Adrenal gland (tissue), 12 donors: ENCODE data around the gene AFMID. TPM values are rescaled to one million over a fixed set of nuclear protein-coding genes. Genes with fewer than 3 reads are reported as not detected.
"Not testable (repeated sequence)": the region's sequence is repeated elsewhere in the genome, so short reads cannot be mapped to it uniquely, and the experiment has no call there.

ENCODE experiments used
- DNase-seq, 7 donors: peaks; one replicate each; pipeline ENCODE4 v3.0.0-alpha.2; 2019 to 2020
- H3K27ac ChIP-seq, 5 donors: fragments of 200-600 bp; sonication (generic) in 4 of 5; 1 replicate in 3 of 5; 2 replicates in 2 of 5; pipeline versions ENCODE4 v1.5.1 to v1.8.0; 2016 to 2020; ENCODE audit warnings: mild to moderate bottlenecking in 1 of 5
- H3K27me3 ChIP-seq: fragments of 200-600 bp; 2 replicates; pipeline ENCODE4 v1.8.0; 2021
- H3K36me3 ChIP-seq, 2 donors: fragments of 200-600 bp; replicated peaks in 1 of 2; 1 replicate in 1 of 2; 2 replicates in 1 of 2; pipeline versions ENCODE4 v1.5.1 to v1.8.0; 2018 to 2022
- H3K4me1 ChIP-seq, 2 donors: fragments of 200-600 bp; replicated peaks in 1 of 2; 1 replicate in 1 of 2; 2 replicates in 1 of 2; pipeline versions ENCODE4 v1.5.1 to v1.8.0; 2018 to 2021
- H3K4me3 ChIP-seq, 4 donors: fragments of 200-600 bp; sonication (generic) in 3 of 4; one replicate each; pipeline ENCODE4 v1.5.1; 2016 to 2018
- H3K9me3 ChIP-seq, 3 donors: fragments of 200-600 bp; sonication (generic) in 1 of 3; replicated peaks in 1 of 3; 1 replicate in 2 of 3; 2 replicates in 1 of 3; pipeline versions ENCODE4 v1.5.1 to v1.8.0; 2016 to 2021
- CTCF ChIP-seq, 6 experiments: fragments of 450-650 bp in 4 of 6; fragments of 200-600 bp in 2 of 6; sonication (generic) in 1 of 6; IDR thresholded peaks; 1 replicate in 5 of 6; 2 replicates in 1 of 6; pipeline versions ENCODE4 v1.5.1 to v1.8.0; 2016 to 2021; ENCODE audit warnings: antibody characterized with exemption in 6 of 6, mild to moderate bottlenecking in 2 of 6, moderate library complexity in 1 of 6
- POLR2A ChIP-seq, 2 donors: fragments of 450-650 bp; IDR thresholded peaks; one replicate each; pipeline ENCODE4 v1.6.1; 2017; ENCODE audit warnings: antibody characterized with exemption in 2 of 2, mild to moderate bottlenecking in 2 of 2, moderate library complexity in 1 of 2
- WGBS, 4 donors: extraction: QIAGEN DNeasy Blood & Tissue Kit in 2 of 4; methylation state at CpG; one replicate each; pipeline versions ENCODE4 v1.1.5 to v1.1.7; 2013 to 2017; 5-methylcytosine and 5-hydroxymethylcytosine counted together
- intact Hi-C, 2 donors: fragments of 100-400 bp; cut with DNase I; formaldehyde crosslinking; loops; one replicate each; pipeline versions ENCODE4 v1.14.1 to v1.15.0; 2022 to 2023
- polyA plus RNA-seq, 3 donors: library from polyadenylated mRNA; stranded (reverse); fragments of 200-250 nt in 2 of 3; fragments of 350-450 nt in 1 of 3; fragmentation: Illumina TruSeq in 1 of 3; extraction: RNeasy Lipid Tissue Mini Kit (QIAGEN cat#74804) in 1 of 3; gene quantifications; one replicate each; pipeline ENCODE4 v1.2.3, GENCODE V29; 2013 to 2014
- total RNA-seq, 9 donors: library from RNA; depleted of rRNA in 4 of 9; stranded (reverse); fragments of >200 nt in 4 of 9; fragments of 120-200 nt in 1 of 9; fragmentation: NEBNext Ultra II Directional in 1 of 9; extraction: Animal tissue kit (Norgen Biotek cat#: 25700) in 1 of 9; gene quantifications; one replicate each; pipeline versions ENCODE4 v1.1.0 to v1.2.4, GENCODE V29; 2013 to 2023
- donor health status: healthy with polysubstance abuse.
- donor health status: Bipolar disorder and iron deficiency.
- donor health status: DM: yes; HTN: yes; CAD: no.
- donor health status: DM: no; HTN: no; CAD: no.
- donor health status: DM: no; HTN: no; CAD: no.
- donor health status: DM: yes; HTN: yes; CAD: no.

Gene AFMID
- total and polyA plus RNA-seq, 12 donors = 4.5 to 32.9 (median 16.9) TPM

- Histone ChIP-seq H3K4me1 (peaks cover 22 to 39% of the 10 kb centered on the region in 2 donors), H3K27me3 (no peaks in the 10 kb centered on the region), H3K9me3 (no peaks in the 10 kb centered on the region), H3K4me3 (peak overlapping the region; percentile 18 to 75 (median 55)), H3K27ac (peak overlapping the region in 4 of 5 donors; percentile 51 to 83 (median 79)), H3K36me3 (peaks cover 0 to 7% of the 10 kb centered on the region in 2 donors)
- TF ChIP-seq POLR2A (IDR thresholded peaks at IDR 0.05) (no peak), CTCF (IDR thresholded peaks at IDR 0.05) (no peak)
- DNase-seq = peak; percentile 66 to 89 (median 82)
- WGBS, 4 donors = 6 to 26% (median 8%) methylated on average over 6 to 38 of the region's 38 CpGs; no CpG with 5 or more reads in 1 of the 4 donors
- intact Hi-C loops = no loop called here
Observed at GRCh38 chr17:78168903-78169793, 18.0 kb upstream of the AFMID start.

- TF ChIP-seq CTCF (IDR thresholded peaks at IDR 0.05) (no peak), POLR2A (IDR thresholded peaks at IDR 0.05) (no peak)
- peaks cover 0 to 7% of the 10 kb centered on the region in 2 donors for H3K36me3 ChIP-seq
- H3K4me3 ChIP-seq = no peak overlapping the region
- no peak for DNase-seq
- intact Hi-C loops = loop anchor here in 1 of 2 donors (5.0 kb wide), 2 partner anchors 44 to 59 kb away; partner anchors contain the start of gene TMC6
- no peaks in the 10 kb centered on the region for H3K27me3 ChIP-seq
- H3K4me1 ChIP-seq = peaks cover 23 to 57% of the 10 kb centered on the region in 2 donors
- 90 to 94% (median 92%) methylated on average over 28 to 31 of the region's 31 CpGs for WGBS, 4 donors
- H3K9me3 ChIP-seq = no peaks in the 10 kb centered on the region
- H3K27ac ChIP-seq = no peak overlapping the region
Observed at GRCh38 chr17:78170692-78171590, 16.2 kb upstream of the AFMID start.

DNA sequence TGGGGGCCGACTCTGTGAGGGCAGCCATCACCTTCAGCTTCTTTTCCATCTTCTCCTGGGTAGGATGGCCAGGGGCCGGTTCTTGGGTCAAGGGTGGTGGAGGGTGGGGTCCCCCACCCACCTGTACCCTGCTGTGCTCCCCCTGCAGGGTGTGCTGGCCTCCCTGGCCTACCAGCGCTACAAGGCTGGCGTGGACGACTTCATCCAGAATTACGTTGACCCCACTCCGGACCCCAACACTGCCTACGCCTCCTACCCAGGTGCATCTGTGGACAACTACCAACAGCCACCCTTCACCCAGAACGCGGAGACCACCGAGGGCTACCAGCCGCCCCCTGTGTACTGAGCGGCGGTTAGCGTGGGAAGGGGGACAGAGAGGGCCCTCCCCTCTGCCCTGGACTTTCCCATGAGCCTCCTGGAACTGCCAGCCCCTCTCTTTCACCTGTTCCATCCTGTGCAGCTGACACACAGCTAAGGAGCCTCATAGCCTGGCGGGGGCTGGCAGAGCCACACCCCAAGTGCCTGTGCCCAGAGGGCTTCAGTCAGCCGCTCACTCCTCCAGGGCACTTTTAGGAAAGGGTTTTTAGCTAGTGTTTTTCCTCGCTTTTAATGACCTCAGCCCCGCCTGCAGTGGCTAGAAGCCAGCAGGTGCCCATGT is 15.4 kb upstream of the AFMID start:
- not testable (repeated sequence) for H3K9me3 ChIP-seq, H3K36me3 ChIP-seq, H3K27me3 ChIP-seq, DNase-seq, H3K4me3 ChIP-seq
- peaks cover 28 to 64% of the 10 kb centered on the region in 2 donors for H3K4me1 ChIP-seq
- intact Hi-C loops = loop anchor here in 1 of 2 donors (5.0 kb wide), 2 partner anchors 44 to 59 kb away; partner anchors contain the start of gene TMC6
- 80 to 94% (median 92%) methylated on average over 13 to 19 of the region's 19 CpGs for WGBS, 4 donors
- H3K27ac ChIP-seq = peak overlapping the region in 2 of 5 donors; percentile 71 to 89

DNA sequence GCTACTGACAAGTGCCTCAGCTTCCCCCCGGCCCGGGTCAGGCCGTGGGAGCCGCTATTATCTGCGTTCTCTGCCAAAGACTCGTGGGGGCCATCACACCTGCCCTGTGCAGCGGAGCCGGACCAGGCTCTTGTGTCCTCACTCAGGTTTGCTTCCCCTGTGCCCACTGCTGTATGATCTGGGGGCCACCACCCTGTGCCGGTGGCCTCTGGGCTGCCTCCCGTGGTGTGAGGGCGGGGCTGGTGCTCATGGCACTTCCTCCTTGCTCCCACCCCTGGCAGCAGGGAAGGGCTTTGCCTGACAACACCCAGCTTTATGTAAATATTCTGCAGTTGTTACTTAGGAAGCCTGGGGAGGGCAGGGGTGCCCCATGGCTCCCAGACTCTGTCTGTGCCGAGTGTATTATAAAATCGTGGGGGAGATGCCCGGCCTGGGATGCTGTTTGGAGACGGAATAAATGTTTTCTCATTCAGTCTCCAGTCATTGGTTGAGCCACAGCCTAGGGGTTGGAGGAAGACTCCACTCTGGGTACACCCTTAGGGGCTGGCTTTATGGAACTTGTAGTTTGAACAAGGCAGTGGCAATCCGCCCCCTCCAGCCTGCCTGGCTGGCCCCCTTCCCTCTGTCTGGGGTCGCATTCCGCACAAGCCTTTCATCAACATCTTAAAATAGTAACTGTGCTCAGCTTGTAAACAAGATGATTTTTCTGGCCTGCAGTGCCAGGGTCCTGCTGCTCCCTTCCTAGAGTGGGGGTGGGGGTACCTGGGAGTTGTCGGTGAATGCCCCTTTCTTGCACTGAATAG is 14.7 kb upstream of the AFMID start:
- Histone ChIP-seq H3K36me3 (peaks cover 0 to 7% of the 10 kb centered on the region in 2 donors), H3K4me3 (no peak overlapping the region), H3K4me1 (peaks cover 28 to 64% of the 10 kb centered on the region in 2 donors), H3K27me3 (no peaks in the 10 kb centered on the region), H3K27ac (peak overlapping the region in 3 of 5 donors; percentile 6 to 89 (median 71)), H3K9me3 (no peaks in the 10 kb centered on the region)
- DNase-seq = peak in 2 of 7 donors; percentile 30 to 38
- intact Hi-C loops = loop anchor here in 1 of 2 donors (5.0 kb wide), 2 partner anchors 45 to 60 kb away; partner anchors contain the start of gene TMC6
- no peak for TF ChIP-seq CTCF (IDR thresholded peaks at IDR 0.05)
- TF ChIP-seq POLR2A (IDR thresholded peaks at IDR 0.05) = no peak
- 34 to 67% (median 55%) methylated on average over 8 to 19 of the region's 19 CpGs for WGBS, 4 donors
